H1 (cell line): ENCODE measurements around the gene PPP1R3G.

ENCODE experiments used
- BCL11A ChIP-seq, 2 experiments: IDR thresholded peaks; one replicate each; pipeline ENCODE4 v1.6.1; 2011; ENCODE audit warnings: low read depth in 2 of 2, low read length in 2 of 2, mild to moderate bottlenecking in 2 of 2
- EZH2 ChIP-seq: fragments of 200-600 bp; sonication (generic); IDR thresholded peaks from 2 replicates; pipeline ENCODE4 v1.7.1; 2012; ENCODE audit warnings: low read depth, mild to moderate bottlenecking, moderate library complexity, low read length, inconsistent platforms; ENCODE audit not compliant: severe bottlenecking
- TBP ChIP-seq: IDR thresholded peaks from 2 replicates; pipeline ENCODE4 v1.6.1; 2011; ENCODE audit warnings: low read depth, low read length, improper control_type of control experiment
- TF ChIP-seq, protein P1 (sequence below), 3 experiments: IDR thresholded peaks; 1 replicate in 2 of 3; 2 replicates in 1 of 3; pipeline versions ENCODE4 v1.5.1 to v1.6.1; 2011; ENCODE audit warnings: low read length in 3 of 3, mild to moderate bottlenecking in 3 of 3, inconsistent platforms in 2 of 3, low read depth in 1 of 3, moderate library complexity in 1 of 3; ENCODE audit not compliant: insufficient read depth in 1 of 3; ENCODE audit errors: control extremely low read depth in 1 of 3
- TF ChIP-seq, protein P2 (sequence below): IDR thresholded peaks from 2 replicates; pipeline ENCODE4 v1.6.1; 2012; ENCODE audit warnings: inconsistent platforms

DNA sequence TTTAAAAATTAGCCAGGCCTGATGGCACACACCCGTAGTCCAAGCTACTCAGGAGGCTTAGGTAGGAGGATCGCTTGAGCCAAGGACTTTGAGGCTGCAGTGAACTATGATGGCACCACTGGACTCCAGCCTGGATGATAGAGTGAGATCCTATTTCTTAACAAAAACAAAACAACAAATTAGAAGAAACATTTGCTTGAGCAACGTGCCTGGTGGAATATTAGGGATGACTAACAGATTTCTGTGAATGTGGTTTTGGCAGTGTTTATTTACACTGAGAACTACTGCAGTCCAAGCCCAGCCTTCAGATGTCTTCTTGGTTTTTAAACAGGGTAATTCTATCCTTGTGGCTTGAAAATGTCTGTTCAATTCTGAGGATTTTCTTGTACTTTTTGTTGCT, 9.2 kb downstream of the PPP1R3G start:
- TF ChIP-seq TBP (no peak), BCL11A (IDR thresholded peaks at IDR 0.05; ENCODE audit: low read depth in 2 of 2, low read length in 2 of 2) (no peak), EZH2 (no peak)
- TF ChIP-seq, protein P1, sequence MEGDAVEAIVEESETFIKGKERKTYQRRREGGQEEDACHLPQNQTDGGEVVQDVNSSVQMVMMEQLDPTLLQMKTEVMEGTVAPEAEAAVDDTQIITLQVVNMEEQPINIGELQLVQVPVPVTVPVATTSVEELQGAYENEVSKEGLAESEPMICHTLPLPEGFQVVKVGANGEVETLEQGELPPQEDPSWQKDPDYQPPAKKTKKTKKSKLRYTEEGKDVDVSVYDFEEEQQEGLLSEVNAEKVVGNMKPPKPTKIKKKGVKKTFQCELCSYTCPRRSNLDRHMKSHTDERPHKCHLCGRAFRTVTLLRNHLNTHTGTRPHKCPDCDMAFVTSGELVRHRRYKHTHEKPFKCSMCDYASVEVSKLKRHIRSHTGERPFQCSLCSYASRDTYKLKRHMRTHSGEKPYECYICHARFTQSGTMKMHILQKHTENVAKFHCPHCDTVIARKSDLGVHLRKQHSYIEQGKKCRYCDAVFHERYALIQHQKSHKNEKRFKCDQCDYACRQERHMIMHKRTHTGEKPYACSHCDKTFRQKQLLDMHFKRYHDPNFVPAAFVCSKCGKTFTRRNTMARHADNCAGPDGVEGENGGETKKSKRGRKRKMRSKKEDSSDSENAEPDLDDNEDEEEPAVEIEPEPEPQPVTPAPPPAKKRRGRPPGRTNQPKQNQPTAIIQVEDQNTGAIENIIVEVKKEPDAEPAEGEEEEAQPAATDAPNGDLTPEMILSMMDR (IDR thresholded peaks at IDR 0.05; ENCODE audit: control extremely low read depth in 1 of 3, insufficient read depth in 1 of 3, low read depth in 1 of 3, low read length in 3 of 3) = no peak
- TF ChIP-seq, protein P2, sequence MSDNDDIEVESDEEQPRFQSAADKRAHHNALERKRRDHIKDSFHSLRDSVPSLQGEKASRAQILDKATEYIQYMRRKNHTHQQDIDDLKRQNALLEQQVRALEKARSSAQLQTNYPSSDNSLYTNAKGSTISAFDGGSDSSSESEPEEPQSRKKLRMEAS = no peak
